B cell (primary cell): Measurements from ENCODE around the gene PFDN6.

Experiments
- EZH2 ChIP-seq: IDR thresholded peaks from 2 replicates; pipeline ENCODE4 v1.6.1; 2012; ENCODE audit warnings: borderline replicate concordance, low read depth, mild to moderate bottlenecking, moderate library complexity, low read length; ENCODE audit not compliant: insufficient read depth, poor library complexity, severe bottlenecking
- TF ChIP-seq, protein P1 (sequence below): fragments of 200-600 bp; IDR thresholded peaks from one replicate; pipeline ENCODE4 v1.8.0; 2022; ENCODE audit warnings: antibody characterized with exemption, mild to moderate bottlenecking

GRCh38 chr6:33314943-33315792 lies 25.8 kb downstream of the PFDN6 start:
- TF ChIP-seq, protein P1, sequence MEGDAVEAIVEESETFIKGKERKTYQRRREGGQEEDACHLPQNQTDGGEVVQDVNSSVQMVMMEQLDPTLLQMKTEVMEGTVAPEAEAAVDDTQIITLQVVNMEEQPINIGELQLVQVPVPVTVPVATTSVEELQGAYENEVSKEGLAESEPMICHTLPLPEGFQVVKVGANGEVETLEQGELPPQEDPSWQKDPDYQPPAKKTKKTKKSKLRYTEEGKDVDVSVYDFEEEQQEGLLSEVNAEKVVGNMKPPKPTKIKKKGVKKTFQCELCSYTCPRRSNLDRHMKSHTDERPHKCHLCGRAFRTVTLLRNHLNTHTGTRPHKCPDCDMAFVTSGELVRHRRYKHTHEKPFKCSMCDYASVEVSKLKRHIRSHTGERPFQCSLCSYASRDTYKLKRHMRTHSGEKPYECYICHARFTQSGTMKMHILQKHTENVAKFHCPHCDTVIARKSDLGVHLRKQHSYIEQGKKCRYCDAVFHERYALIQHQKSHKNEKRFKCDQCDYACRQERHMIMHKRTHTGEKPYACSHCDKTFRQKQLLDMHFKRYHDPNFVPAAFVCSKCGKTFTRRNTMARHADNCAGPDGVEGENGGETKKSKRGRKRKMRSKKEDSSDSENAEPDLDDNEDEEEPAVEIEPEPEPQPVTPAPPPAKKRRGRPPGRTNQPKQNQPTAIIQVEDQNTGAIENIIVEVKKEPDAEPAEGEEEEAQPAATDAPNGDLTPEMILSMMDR = no peak
- TF ChIP-seq EZH2 = no peak
